GM23338 (cell line): ENCODE results near the gene ARHGEF40. TPM values are rescaled to one million over a fixed set of nuclear protein-coding genes. Genes with fewer than 3 reads are reported as not detected.

ENCODE experiments used
- CREB1 ChIP-seq: fragments of 250-450 bp; sonication (Bioruptor Pico); IDR thresholded peaks from 2 replicates; pipeline ENCODE4 v1.5.0; 2020; ENCODE audit warnings: low read depth, mild to moderate bottlenecking, moderate library complexity
- POLR2AphosphoS5 ChIP-seq: IDR thresholded peaks from 2 replicates; pipeline ENCODE4 v1.6.1; 2016; ENCODE audit warnings: antibody characterized with exemption, low read depth
- ZNF114 ChIP-seq: fragments of 250-450 bp; sonication (Bioruptor Pico); IDR thresholded peaks from 2 replicates; pipeline ENCODE4 v1.5.0; 2020; ENCODE audit warnings: mild to moderate bottlenecking, moderate library complexity
- polyA plus RNA-seq: library from polyadenylated mRNA; unstranded; fragments of >200 nt; fragmentation: Nextera tagmentation; extraction: Ambion mirVana; gene quantifications from 2 replicates; pipeline ENCODE4 v1.2.1, GENCODE V29; 2016
- total RNA-seq: library from RNA; depleted of rRNA; stranded (reverse); fragments of >200 nt; shearing (Covaris generic); gene quantifications from 2 replicates; pipeline ENCODE4 v1.2.3, GENCODE V29; 2014
- TF ChIP-seq, protein P1 (sequence below): IDR thresholded peaks from one replicate; pipeline ENCODE4 v1.6.1; 2018; ENCODE audit warnings: antibody characterized with exemption; ENCODE audit not compliant: unreplicated experiment
- TF ChIP-seq, protein P2 (sequence below): IDR thresholded peaks from 2 replicates; pipeline ENCODE4 v1.6.1; 2016; ENCODE audit warnings: antibody characterized with exemption
- TF ChIP-seq, protein P3 (sequence below): fragments of 250-450 bp; sonication (Bioruptor Pico); IDR thresholded peaks from 2 replicates; pipeline ENCODE4 v1.5.0; 2020; ENCODE audit warnings: mild to moderate bottlenecking, moderate library complexity

ARHGEF40 gene
- total and polyA plus RNA-seq, 2 experiments from 2014 or later, result 17.7 to 44.6 TPM

DNA sequence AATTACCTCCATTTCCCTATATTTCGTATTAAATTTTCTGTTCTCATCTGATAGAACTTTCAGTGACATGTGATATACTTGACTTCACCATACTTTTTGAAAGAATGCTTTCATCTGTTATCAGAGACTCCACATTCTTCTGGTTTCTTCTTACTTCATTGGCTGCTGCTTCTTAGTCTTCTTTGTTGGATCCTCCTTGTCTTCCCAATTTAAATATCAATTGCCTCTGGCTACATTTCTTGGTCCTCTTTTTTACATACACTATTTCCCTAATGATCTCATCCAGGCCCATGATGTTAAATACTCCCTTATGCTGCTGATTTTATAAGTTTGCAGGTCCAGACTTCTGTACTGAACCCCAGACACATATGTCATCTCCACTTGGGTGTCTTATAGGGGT is 63.8 kb downstream of the ARHGEF40 start (continued):
- TF ChIP-seq, protein P1, sequence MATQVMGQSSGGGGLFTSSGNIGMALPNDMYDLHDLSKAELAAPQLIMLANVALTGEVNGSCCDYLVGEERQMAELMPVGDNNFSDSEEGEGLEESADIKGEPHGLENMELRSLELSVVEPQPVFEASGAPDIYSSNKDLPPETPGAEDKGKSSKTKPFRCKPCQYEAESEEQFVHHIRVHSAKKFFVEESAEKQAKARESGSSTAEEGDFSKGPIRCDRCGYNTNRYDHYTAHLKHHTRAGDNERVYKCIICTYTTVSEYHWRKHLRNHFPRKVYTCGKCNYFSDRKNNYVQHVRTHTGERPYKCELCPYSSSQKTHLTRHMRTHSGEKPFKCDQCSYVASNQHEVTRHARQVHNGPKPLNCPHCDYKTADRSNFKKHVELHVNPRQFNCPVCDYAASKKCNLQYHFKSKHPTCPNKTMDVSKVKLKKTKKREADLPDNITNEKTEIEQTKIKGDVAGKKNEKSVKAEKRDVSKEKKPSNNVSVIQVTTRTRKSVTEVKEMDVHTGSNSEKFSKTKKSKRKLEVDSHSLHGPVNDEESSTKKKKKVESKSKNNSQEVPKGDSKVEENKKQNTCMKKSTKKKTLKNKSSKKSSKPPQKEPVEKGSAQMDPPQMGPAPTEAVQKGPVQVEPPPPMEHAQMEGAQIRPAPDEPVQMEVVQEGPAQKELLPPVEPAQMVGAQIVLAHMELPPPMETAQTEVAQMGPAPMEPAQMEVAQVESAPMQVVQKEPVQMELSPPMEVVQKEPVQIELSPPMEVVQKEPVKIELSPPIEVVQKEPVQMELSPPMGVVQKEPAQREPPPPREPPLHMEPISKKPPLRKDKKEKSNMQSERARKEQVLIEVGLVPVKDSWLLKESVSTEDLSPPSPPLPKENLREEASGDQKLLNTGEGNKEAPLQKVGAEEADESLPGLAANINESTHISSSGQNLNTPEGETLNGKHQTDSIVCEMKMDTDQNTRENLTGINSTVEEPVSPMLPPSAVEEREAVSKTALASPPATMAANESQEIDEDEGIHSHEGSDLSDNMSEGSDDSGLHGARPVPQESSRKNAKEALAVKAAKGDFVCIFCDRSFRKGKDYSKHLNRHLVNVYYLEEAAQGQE, result no peak
- TF ChIP-seq POLR2AphosphoS5, result no peak
- no peak for TF ChIP-seq CREB1 (CRISPR knock-in tag)
- no peak for TF ChIP-seq ZNF114 (CRISPR knock-in tag)
- TF ChIP-seq, protein P2, sequence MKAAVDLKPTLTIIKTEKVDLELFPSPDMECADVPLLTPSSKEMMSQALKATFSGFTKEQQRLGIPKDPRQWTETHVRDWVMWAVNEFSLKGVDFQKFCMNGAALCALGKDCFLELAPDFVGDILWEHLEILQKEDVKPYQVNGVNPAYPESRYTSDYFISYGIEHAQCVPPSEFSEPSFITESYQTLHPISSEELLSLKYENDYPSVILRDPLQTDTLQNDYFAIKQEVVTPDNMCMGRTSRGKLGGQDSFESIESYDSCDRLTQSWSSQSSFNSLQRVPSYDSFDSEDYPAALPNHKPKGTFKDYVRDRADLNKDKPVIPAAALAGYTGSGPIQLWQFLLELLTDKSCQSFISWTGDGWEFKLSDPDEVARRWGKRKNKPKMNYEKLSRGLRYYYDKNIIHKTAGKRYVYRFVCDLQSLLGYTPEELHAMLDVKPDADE, result no peak
- TF ChIP-seq, protein P3, sequence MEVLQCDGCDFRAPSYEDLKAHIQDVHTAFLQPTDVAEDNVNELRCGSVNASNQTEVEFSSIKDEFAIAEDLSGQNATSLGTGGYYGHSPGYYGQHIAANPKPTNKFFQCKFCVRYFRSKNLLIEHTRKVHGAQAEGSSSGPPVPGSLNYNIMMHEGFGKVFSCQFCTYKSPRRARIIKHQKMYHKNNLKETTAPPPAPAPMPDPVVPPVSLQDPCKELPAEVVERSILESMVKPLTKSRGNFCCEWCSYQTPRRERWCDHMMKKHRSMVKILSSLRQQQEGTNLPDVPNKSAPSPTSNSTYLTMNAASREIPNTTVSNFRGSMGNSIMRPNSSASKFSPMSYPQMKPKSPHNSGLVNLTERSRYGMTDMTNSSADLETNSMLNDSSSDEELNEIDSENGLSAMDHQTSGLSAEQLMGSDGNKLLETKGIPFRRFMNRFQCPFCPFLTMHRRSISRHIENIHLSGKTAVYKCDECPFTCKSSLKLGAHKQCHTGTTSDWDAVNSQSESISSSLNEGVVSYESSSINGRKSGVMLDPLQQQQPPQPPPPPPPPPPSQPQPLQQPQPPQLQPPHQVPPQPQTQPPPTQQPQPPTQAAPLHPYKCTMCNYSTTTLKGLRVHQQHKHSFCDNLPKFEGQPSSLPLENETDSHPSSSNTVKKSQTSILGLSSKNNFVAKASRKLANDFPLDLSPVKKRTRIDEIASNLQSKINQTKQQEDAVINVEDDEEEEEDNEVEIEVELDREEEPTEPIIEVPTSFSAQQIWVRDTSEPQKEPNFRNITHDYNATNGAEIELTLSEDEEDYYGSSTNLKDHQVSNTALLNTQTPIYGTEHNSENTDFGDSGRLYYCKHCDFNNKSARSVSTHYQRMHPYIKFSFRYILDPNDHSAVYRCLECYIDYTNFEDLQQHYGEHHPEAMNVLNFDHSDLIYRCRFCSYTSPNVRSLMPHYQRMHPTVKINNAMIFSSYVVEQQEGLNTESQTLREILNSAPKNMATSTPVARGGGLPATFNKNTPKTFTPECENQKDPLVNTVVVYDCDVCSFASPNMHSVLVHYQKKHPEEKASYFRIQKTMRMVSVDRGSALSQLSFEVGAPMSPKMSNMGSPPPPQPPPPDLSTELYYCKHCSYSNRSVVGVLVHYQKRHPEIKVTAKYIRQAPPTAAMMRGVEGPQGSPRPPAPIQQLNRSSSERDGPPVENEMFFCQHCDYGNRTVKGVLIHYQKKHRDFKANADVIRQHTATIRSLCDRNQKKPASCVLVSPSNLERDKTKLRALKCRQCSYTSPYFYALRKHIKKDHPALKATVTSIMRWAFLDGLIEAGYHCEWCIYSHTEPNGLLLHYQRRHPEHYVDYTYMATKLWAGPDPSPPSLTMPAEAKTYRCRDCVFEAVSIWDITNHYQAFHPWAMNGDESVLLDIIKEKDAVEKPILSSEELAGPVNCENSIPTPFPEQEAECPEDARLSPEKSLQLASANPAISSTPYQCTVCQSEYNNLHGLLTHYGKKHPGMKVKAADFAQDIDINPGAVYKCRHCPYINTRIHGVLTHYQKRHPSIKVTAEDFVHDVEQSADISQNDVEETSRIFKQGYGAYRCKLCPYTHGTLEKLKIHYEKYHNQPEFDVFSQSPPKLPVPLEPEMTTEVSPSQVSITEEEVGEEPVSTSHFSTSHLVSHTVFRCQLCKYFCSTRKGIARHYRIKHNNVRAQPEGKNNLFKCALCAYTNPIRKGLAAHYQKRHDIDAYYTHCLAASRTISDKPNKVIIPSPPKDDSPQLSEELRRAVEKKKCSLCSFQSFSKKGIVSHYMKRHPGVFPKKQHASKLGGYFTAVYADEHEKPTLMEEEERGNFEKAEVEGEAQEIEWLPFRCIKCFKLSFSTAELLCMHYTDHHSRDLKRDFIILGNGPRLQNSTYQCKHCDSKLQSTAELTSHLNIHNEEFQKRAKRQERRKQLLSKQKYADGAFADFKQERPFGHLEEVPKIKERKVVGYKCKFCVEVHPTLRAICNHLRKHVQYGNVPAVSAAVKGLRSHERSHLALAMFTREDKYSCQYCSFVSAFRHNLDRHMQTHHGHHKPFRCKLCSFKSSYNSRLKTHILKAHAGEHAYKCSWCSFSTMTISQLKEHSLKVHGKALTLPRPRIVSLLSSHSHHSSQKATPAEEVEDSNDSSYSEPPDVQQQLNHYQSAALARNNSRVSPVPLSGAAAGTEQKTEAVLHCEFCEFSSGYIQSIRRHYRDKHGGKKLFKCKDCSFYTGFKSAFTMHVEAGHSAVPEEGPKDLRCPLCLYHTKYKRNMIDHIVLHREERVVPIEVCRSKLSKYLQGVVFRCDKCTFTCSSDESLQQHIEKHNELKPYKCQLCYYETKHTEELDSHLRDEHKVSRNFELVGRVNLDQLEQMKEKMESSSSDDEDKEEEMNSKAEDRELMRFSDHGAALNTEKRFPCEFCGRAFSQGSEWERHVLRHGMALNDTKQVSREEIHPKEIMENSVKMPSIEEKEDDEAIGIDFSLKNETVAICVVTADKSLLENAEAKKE (CRISPR knock-in tag), result no peak
